ENCODE measurements around the gene NRXN3. TPM values are rescaled to one million over a fixed set of nuclear protein-coding genes. Genes with fewer than 3 reads are reported as not detected.

The NRXN3 gene
- total and polyA plus RNA-seq, 8 donors = 1.3 to 7.6 (median 1.5) TPM

- DNase-seq = no peak
- intact Hi-C loops (cut with DNase I) = no loop called here
- no peaks in the 10 kb centered on the region for H3K36me3 ChIP-seq
- no peak overlapping the region for H3K4me3 ChIP-seq
- ATAC-seq = no peak
- no peaks in the 10 kb centered on the region for H3K9me3 ChIP-seq
- no peak for TF ChIP-seq CTCF (IDR thresholded peaks at IDR 0.05)
- H3K4me1 ChIP-seq = no peaks in the 10 kb centered on the region
- H3K27ac ChIP-seq = no peak overlapping the region
- H3K27me3 ChIP-seq = no peaks in the 10 kb centered on the region
Observed at GRCh38 chr14:79638672-79639266, 1468.6 kb downstream of the NRXN3 start.

- intact Hi-C loops (cut with DNase I) = no loop called here
- H3K9me3 ChIP-seq = no peaks in the 10 kb centered on the region
- no peak overlapping the region for H3K4me3 ChIP-seq
- no peak overlapping the region for H3K27ac ChIP-seq
- no peaks in the 10 kb centered on the region for H3K36me3 ChIP-seq
- no peak for TF ChIP-seq CTCF (IDR thresholded peaks at IDR 0.05)
- H3K27me3 ChIP-seq = no peaks in the 10 kb centered on the region
- no peaks in the 10 kb centered on the region for H3K4me1 ChIP-seq
- peak; percentile 22 for ATAC-seq
- DNase-seq = no peak
Observed at GRCh38 chr14:79639613-79640012, 1469.4 kb downstream of the NRXN3 start.

GRCh38 chr14:79641371-79641770, 1471.2 kb downstream of the NRXN3 start:
- no peak overlapping the region for H3K4me3 ChIP-seq
- no peak for TF ChIP-seq CTCF (IDR thresholded peaks at IDR 0.05)
- DNase-seq (no peak), ATAC-seq (no peak)
- intact Hi-C loops (cut with DNase I) = no loop called here
- H3K4me1 ChIP-seq = no peaks in the 10 kb centered on the region
- H3K36me3 ChIP-seq = no peaks in the 10 kb centered on the region
- no peak overlapping the region for H3K27ac ChIP-seq
- no peaks in the 10 kb centered on the region for H3K27me3 ChIP-seq
- no peaks in the 10 kb centered on the region for H3K9me3 ChIP-seq

GRCh38 chr14:79643132-79643531, 1473.0 kb downstream of the NRXN3 start:
- no peak for ATAC-seq
- no peaks in the 10 kb centered on the region for H3K27me3 ChIP-seq
- TF ChIP-seq CTCF (IDR thresholded peaks at IDR 0.05) = no peak

GRCh38 chr14:79645753-79646362, 1475.7 kb downstream of the NRXN3 start:
- no peak overlapping the region for H3K4me3 ChIP-seq
- no peaks in the 10 kb centered on the region for H3K9me3 ChIP-seq
- H3K27ac ChIP-seq = no peak overlapping the region
- no peak for TF ChIP-seq CTCF (IDR thresholded peaks at IDR 0.05)
- DNase-seq (no peak), ATAC-seq (no peak)
- no peaks in the 10 kb centered on the region for H3K27me3 ChIP-seq
- H3K36me3 ChIP-seq = no peaks in the 10 kb centered on the region
- no peaks in the 10 kb centered on the region for H3K4me1 ChIP-seq
- intact Hi-C loops (cut with DNase I) = no loop called here

More at GRCh38 chr14:79643132-79643531, 1473.0 kb downstream of the NRXN3 start:
- intact Hi-C loops (cut with DNase I) = no loop called here
- Histone ChIP-seq H3K9me3 (no peaks in the 10 kb centered on the region), H3K4me1 (no peaks in the 10 kb centered on the region), H3K36me3 (no peaks in the 10 kb centered on the region), H3K27ac (no peak overlapping the region), H3K4me3 (no peak overlapping the region)
- no peak for DNase-seq

All from left lung (tissue), 10 donors.